Type B pancreatic cell (in vitro differentiated cells): ENCODE measurements around the gene GIN1. TPM values are rescaled to one million over a fixed set of nuclear protein-coding genes. Genes with fewer than 3 reads are reported as not detected.
"Not testable (repeated sequence)": the region's sequence is repeated elsewhere in the genome, so short reads cannot be mapped to it uniquely, and the experiment has no call there.

ENCODE experiments used
- DNase-seq: peaks from one replicate; pipeline ENCODE4 v3.0.0; 2021; ENCODE audit warnings: mixed read lengths; ENCODE audit not compliant: unreplicated experiment; ENCODE audit errors: extremely low spot score
- H3K27ac Mint-ChIP-seq: 2 replicates; pipeline ENCODE4 v1.8.0; 2021; ENCODE audit warnings: mild to moderate bottlenecking, mixed read lengths
- H3K27me3 Mint-ChIP-seq: 2 replicates; pipeline ENCODE4 v1.8.0; 2021; ENCODE audit warnings: mixed read lengths
- H3K36me3 Mint-ChIP-seq: 2 replicates; pipeline ENCODE4 v1.8.0; 2021; ENCODE audit warnings: mixed read lengths
- H3K4me1 Mint-ChIP-seq: one replicate; pipeline ENCODE4 v1.8.0; 2021; ENCODE audit warnings: mixed read lengths; ENCODE audit not compliant: unreplicated experiment
- H3K4me3 Mint-ChIP-seq: 2 replicates; pipeline ENCODE4 v1.8.0; 2021; ENCODE audit warnings: mild to moderate bottlenecking, mixed read lengths
- H3K9me3 Mint-ChIP-seq: 2 replicates; pipeline ENCODE4 v1.8.0; 2021; ENCODE audit warnings: mixed read lengths
- total RNA-seq: library from RNA; stranded (reverse); gene quantifications from 2 replicates; pipeline ENCODE4 v1.2.1, GENCODE V29; 2021; ENCODE audit warnings: low replicate concordance
- TF ChIP-seq, protein P1 (sequence below): fragments of 200-600 bp; sonication (generic); conservative IDR thresholded peaks from 2 replicates; pipeline ENCODE4 v1.5.0; 2021; ENCODE audit warnings: antibody characterized with exemption, mild to moderate bottlenecking

Gene GIN1
- total RNA-seq, 1 donor from 2014 or later: 8.0 TPM

DNA sequence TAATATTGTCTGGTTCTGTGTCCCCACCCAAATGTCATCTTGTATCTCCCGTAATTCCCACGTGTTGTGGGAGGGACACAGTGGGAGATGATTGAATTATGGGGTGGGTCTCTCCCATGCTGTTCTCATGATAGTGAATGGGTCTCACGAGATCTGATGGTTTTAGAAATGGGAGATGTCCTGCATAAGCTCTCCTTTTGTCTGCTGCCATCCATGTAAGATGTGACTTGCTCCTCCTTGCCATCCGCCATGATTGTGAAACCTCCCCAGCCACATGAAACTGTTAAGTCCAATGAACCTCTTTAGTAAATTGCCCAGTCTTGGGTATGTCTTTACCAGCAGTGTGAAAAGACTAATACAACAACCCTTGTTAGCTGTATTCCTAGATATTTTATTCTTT, 44.5 kb downstream of the GIN1 start:
- H3K4me3 Mint-ChIP-seq: no peak overlapping the region
- TF ChIP-seq, protein P1, sequence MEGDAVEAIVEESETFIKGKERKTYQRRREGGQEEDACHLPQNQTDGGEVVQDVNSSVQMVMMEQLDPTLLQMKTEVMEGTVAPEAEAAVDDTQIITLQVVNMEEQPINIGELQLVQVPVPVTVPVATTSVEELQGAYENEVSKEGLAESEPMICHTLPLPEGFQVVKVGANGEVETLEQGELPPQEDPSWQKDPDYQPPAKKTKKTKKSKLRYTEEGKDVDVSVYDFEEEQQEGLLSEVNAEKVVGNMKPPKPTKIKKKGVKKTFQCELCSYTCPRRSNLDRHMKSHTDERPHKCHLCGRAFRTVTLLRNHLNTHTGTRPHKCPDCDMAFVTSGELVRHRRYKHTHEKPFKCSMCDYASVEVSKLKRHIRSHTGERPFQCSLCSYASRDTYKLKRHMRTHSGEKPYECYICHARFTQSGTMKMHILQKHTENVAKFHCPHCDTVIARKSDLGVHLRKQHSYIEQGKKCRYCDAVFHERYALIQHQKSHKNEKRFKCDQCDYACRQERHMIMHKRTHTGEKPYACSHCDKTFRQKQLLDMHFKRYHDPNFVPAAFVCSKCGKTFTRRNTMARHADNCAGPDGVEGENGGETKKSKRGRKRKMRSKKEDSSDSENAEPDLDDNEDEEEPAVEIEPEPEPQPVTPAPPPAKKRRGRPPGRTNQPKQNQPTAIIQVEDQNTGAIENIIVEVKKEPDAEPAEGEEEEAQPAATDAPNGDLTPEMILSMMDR: no peak
- peaks cover 33% of the 10 kb centered on the region for H3K9me3 Mint-ChIP-seq

GRCh38 chr5:103073500-103073899, 46.4 kb downstream of the GIN1 start:
- H3K36me3 Mint-ChIP-seq, H3K27me3 Mint-ChIP-seq, H3K27ac Mint-ChIP-seq, H3K4me3 Mint-ChIP-seq, H3K4me1 Mint-ChIP-seq, DNase-seq: not testable (repeated sequence)
- H3K9me3 Mint-ChIP-seq: peaks cover 28% of the 10 kb centered on the region

More for the DNA sequence above, 44.5 kb downstream of the GIN1 start:
- H3K27ac Mint-ChIP-seq: no peak overlapping the region
- peaks cover 3% of the 10 kb centered on the region for H3K36me3 Mint-ChIP-seq
- peaks cover 4% of the 10 kb centered on the region for H3K27me3 Mint-ChIP-seq
- no peaks in the 10 kb centered on the region for H3K4me1 Mint-ChIP-seq
- DNase-seq: no peak

- no peak for DNase-seq
- H3K27ac Mint-ChIP-seq: peak overlapping the region; percentile 11
- peaks cover 4% of the 10 kb centered on the region for H3K27me3 Mint-ChIP-seq
- H3K36me3 Mint-ChIP-seq: no peaks in the 10 kb centered on the region
- TF ChIP-seq, protein P1: no peak
- no peaks in the 10 kb centered on the region for H3K9me3 Mint-ChIP-seq
- peaks cover 11% of the 10 kb centered on the region for H3K4me1 Mint-ChIP-seq
- H3K4me3 Mint-ChIP-seq: no peak overlapping the region
These were observed 53.6 kb downstream of the GIN1 start for GRCh38 chr5:103066326-103066725.

- Mint-ChIP-seq H3K9me3 (peaks cover 5% of the 10 kb centered on the region), H3K36me3 (no peaks in the 10 kb centered on the region), H3K27ac (no peak overlapping the region), H3K4me1 (peaks cover 26% of the 10 kb centered on the region), H3K27me3 (peaks cover 7% of the 10 kb centered on the region), H3K4me3 (no peak overlapping the region)
- TF ChIP-seq, protein P1: no peak
- no peak for DNase-seq
These were observed 59.4 kb downstream of the GIN1 start for GRCh38 chr5:103060424-103060954.

- Mint-ChIP-seq H3K4me3 (no peak overlapping the region), H3K36me3 (no peaks in the 10 kb centered on the region), H3K9me3 (peaks cover 5% of the 10 kb centered on the region), H3K27me3 (peaks cover 7% of the 10 kb centered on the region), H3K27ac (peak overlapping the region; percentile 59), H3K4me1 (peaks cover 26% of the 10 kb centered on the region)
- DNase-seq: no peak
- TF ChIP-seq, protein P1: no peak
These were observed 60.4 kb downstream of the GIN1 start for GRCh38 chr5:103059525-103059924.

DNA sequence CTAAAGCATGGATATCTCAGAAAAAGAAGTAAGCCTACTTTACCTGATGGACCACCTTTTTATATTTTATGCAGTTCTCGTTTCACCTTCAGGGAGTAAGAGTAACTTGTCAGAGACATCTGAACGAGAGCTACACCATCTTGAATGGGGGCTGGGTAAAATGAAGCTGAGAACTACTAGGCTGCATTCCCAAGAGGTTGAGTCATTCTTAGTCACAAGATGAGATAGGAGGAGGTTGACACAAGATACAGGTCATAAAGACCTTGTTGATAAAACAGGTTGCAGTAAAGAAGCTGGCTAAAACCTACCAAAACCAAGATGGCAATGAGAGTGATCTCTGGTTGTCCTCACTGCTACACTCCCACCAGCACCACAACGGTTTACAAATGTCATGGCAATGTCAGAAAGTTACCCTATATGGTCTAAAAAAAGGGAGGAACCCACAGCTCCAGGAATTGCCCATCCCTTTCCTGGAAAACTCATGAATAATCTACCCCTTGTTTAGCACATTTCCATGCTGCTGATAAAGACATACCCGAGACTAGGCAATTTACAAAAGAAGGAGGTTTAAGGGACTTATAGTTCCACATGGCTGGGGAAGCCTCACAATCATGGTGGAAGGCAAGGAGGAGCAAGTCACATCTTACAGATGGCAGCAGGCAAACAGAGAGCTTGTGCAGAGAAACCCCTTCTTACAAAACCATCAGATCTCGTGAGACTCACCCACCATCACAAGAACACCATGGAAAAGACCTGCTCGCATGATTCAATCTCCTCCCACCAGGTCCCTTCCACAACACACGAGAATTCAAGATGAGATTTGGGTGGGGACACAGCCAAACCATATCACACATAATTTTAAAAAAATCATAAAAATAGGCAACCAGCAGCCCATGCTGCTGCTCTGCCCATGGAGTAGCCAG, 62.5 kb downstream of the GIN1 start:
- peaks cover 5% of the 10 kb centered on the region for H3K9me3 Mint-ChIP-seq
- H3K4me3 Mint-ChIP-seq: no peak overlapping the region
- H3K4me1 Mint-ChIP-seq: peaks cover 26% of the 10 kb centered on the region
- TF ChIP-seq, protein P1: no peak
- H3K27me3 Mint-ChIP-seq: peaks cover 3% of the 10 kb centered on the region
- DNase-seq: no peak
- no peaks in the 10 kb centered on the region for H3K36me3 Mint-ChIP-seq
- peak overlapping the region; percentile 58 for H3K27ac Mint-ChIP-seq

DNA sequence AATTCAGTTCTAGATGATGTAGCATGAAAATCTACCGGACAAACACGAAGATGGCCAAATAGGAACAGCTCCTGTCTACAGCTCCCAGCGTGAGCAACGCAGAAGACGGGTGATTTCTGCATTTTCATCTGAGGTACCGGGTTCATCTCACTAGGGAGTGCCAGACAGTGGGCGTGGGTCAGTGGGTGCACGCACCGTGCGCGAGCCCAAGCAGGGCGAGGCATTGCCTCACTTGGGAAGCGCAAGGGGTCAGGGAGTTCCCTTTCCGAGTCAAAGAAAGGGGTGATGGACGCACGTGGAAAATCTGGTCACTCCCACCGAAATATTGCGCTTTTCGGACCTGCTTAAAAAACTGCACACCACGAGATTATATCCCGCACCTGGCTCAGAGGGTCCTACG, 73.2 kb downstream of the GIN1 start:
- H3K4me3 Mint-ChIP-seq, DNase-seq, H3K27ac Mint-ChIP-seq, H3K27me3 Mint-ChIP-seq, H3K36me3 Mint-ChIP-seq, H3K9me3 Mint-ChIP-seq, H3K4me1 Mint-ChIP-seq: not testable (repeated sequence)
